ENCODE measurements around the gene PDLIM1. TPM values are rescaled to one million over a fixed set of nuclear protein-coding genes. Genes with fewer than 3 reads are reported as not detected.

The PDLIM1 gene
- polyA plus RNA-seq, 1 donor (not counting 4 experiments of a cell fraction or from before 2014, with no cell fraction given): 298 TPM

DNA sequence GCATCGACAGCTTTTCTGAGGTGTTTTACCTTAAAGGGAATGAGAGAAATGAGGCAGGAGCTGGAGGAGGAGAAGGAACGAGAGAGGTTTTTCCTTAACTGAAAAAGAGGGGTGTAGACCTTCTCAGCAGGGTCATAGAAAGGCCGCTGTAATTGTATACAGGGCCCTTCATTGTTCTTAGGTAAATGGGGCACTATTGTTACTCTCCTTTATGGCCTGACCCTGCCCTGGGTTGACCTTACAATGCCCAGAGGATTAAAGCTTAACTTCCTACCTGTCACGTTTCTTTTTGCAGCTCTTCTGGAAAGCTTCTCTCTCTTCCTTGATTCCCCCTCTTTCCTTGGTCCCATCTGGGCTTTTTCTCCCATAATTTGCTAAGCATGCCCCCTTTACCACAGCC, 13.7 kb upstream of the PDLIM1 start:
- FAIRE-seq (no peak), DNase-seq (ENCODE audit: low read depth, low spot score) (no peak)
- Histone ChIP-seq H3K36me3 (ENCODE audit: control insufficient read depth in 2 of 2, extremely low read depth in 1 of 2, insufficient read depth in 2 of 2, low read length in 2 of 2) (no peaks in the 10 kb centered on the region), H3K4me3 (ENCODE audit: control insufficient read depth in 2 of 3, extremely low read depth in 1 of 3, insufficient read depth in 2 of 3, low read depth in 1 of 3, low read length in 3 of 3) (no peak overlapping the region), H3K79me2 (ENCODE audit: control insufficient read depth, insufficient read depth, low read length) (no peaks in the 10 kb centered on the region), H3K4me1 (ENCODE audit: control insufficient read depth, extremely low read depth, insufficient read depth, low read length) (peaks cover 20% of the 10 kb centered on the region), H3K27ac (ENCODE audit: control insufficient read depth, insufficient read depth, low read length) (no peak overlapping the region), H4K20me1 (ENCODE audit: control insufficient read depth, extremely low read depth, insufficient read depth, low read length) (no peaks in the 10 kb centered on the region), H3K9ac (ENCODE audit: control insufficient read depth, extremely low read depth, insufficient read depth, low read length) (no peak overlapping the region), H2AFZ (ENCODE audit: control insufficient read depth, low read length) (no peak overlapping the region), H3K9me1 (ENCODE audit: control insufficient read depth, extremely low read depth, insufficient read depth, low read length) (no peaks in the 10 kb centered on the region), H3K4me2 (ENCODE audit: control insufficient read depth, extremely low read depth, insufficient read depth, low read depth, low read length) (no peak overlapping the region), H3K9me3 (ENCODE audit: control insufficient read depth, low read depth, low read length) (no peaks in the 10 kb centered on the region), H3K27me3 (ENCODE audit: control insufficient read depth, extremely low read depth, insufficient read depth, low read length) (no peaks in the 10 kb centered on the region)
- dilution Hi-C loops (cut with MboI; ENCODE audit: extremely low pct_ligation_motif_present, low sequenced_read_pairs): no loop called here
- TF ChIP-seq EZH2 (IDR thresholded peaks at IDR 0.05; ENCODE audit: low read length): no peak
- TF ChIP-seq, protein P1, sequence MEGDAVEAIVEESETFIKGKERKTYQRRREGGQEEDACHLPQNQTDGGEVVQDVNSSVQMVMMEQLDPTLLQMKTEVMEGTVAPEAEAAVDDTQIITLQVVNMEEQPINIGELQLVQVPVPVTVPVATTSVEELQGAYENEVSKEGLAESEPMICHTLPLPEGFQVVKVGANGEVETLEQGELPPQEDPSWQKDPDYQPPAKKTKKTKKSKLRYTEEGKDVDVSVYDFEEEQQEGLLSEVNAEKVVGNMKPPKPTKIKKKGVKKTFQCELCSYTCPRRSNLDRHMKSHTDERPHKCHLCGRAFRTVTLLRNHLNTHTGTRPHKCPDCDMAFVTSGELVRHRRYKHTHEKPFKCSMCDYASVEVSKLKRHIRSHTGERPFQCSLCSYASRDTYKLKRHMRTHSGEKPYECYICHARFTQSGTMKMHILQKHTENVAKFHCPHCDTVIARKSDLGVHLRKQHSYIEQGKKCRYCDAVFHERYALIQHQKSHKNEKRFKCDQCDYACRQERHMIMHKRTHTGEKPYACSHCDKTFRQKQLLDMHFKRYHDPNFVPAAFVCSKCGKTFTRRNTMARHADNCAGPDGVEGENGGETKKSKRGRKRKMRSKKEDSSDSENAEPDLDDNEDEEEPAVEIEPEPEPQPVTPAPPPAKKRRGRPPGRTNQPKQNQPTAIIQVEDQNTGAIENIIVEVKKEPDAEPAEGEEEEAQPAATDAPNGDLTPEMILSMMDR (optimal IDR thresholded peaks at IDR 0.05 in 1 of 3, IDR thresholded peaks at IDR 0.05 in 1 of 3, conservative IDR thresholded peaks at IDR 0.05 in 1 of 3; ENCODE audit: extremely low read depth in 1 of 3, insufficient read depth in 2 of 3, low read length in 3 of 3): no peak

DNA sequence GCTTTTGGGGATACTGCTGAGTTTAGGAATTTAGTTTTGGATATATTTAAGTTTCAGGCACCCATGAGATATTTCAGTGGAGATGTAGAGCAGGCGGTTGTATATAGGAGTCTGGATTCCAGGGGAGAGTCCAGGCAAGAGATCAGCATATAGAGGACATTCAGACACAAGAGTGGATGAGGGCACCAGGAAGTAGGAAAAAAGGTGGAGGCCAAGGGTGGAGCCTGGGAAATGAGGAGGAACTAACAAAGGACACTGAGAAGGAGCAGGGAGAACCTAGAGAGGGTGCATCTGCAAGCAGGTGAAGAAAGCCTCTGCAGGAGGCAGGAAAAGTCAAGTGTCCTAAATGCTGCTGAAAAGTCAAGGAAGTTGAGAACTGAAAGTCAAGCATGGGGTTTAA, 13.1 kb upstream of the PDLIM1 start:
- Histone ChIP-seq H3K4me1 (ENCODE audit: control insufficient read depth, extremely low read depth, insufficient read depth, low read length) (peaks cover 16% of the 10 kb centered on the region), H3K4me2 (ENCODE audit: control insufficient read depth, extremely low read depth, insufficient read depth, low read depth, low read length) (no peak overlapping the region), H3K27me3 (ENCODE audit: control insufficient read depth, extremely low read depth, insufficient read depth, low read length) (no peaks in the 10 kb centered on the region), H2AFZ (ENCODE audit: control insufficient read depth, low read length) (peak overlapping the region; percentile 26), H3K79me2 (ENCODE audit: control insufficient read depth, insufficient read depth, low read length) (no peaks in the 10 kb centered on the region), H3K9ac (ENCODE audit: control insufficient read depth, extremely low read depth, insufficient read depth, low read length) (no peak overlapping the region), H4K20me1 (ENCODE audit: control insufficient read depth, extremely low read depth, insufficient read depth, low read length) (no peaks in the 10 kb centered on the region), H3K4me3 (ENCODE audit: control insufficient read depth in 2 of 3, extremely low read depth in 1 of 3, insufficient read depth in 2 of 3, low read depth in 1 of 3, low read length in 3 of 3) (no peak overlapping the region), H3K9me1 (ENCODE audit: control insufficient read depth, extremely low read depth, insufficient read depth, low read length) (no peaks in the 10 kb centered on the region), H3K36me3 (ENCODE audit: control insufficient read depth in 2 of 2, extremely low read depth in 1 of 2, insufficient read depth in 2 of 2, low read length in 2 of 2) (no peaks in the 10 kb centered on the region), H3K27ac (ENCODE audit: control insufficient read depth, insufficient read depth, low read length) (no peak overlapping the region), H3K9me3 (ENCODE audit: control insufficient read depth, low read depth, low read length) (no peaks in the 10 kb centered on the region)
- TF ChIP-seq, protein P1 (optimal IDR thresholded peaks at IDR 0.05 in 1 of 3, IDR thresholded peaks at IDR 0.05 in 1 of 3, conservative IDR thresholded peaks at IDR 0.05 in 1 of 3; ENCODE audit: extremely low read depth in 1 of 3, insufficient read depth in 2 of 3, low read length in 3 of 3): no peak
- no peak for TF ChIP-seq EZH2 (IDR thresholded peaks at IDR 0.05; ENCODE audit: low read length)
- dilution Hi-C loops (cut with MboI; ENCODE audit: extremely low pct_ligation_motif_present, low sequenced_read_pairs): no loop called here
- FAIRE-seq: no peak
- DNase-seq (ENCODE audit: low read depth, low spot score): no peak

Measured in keratinocyte (primary cell).